ENCODE data around the gene TET1. TPM values are rescaled to one million over a fixed set of nuclear protein-coding genes. Genes with fewer than 3 reads are reported as not detected.
"Not testable (repeated sequence)": the region's sequence is repeated elsewhere in the genome, so short reads cannot be mapped to it uniquely, and the experiment has no call there.

TET1 gene
- total RNA-seq, 1 donor from 2014 or later: 15.1 TPM

DNA sequence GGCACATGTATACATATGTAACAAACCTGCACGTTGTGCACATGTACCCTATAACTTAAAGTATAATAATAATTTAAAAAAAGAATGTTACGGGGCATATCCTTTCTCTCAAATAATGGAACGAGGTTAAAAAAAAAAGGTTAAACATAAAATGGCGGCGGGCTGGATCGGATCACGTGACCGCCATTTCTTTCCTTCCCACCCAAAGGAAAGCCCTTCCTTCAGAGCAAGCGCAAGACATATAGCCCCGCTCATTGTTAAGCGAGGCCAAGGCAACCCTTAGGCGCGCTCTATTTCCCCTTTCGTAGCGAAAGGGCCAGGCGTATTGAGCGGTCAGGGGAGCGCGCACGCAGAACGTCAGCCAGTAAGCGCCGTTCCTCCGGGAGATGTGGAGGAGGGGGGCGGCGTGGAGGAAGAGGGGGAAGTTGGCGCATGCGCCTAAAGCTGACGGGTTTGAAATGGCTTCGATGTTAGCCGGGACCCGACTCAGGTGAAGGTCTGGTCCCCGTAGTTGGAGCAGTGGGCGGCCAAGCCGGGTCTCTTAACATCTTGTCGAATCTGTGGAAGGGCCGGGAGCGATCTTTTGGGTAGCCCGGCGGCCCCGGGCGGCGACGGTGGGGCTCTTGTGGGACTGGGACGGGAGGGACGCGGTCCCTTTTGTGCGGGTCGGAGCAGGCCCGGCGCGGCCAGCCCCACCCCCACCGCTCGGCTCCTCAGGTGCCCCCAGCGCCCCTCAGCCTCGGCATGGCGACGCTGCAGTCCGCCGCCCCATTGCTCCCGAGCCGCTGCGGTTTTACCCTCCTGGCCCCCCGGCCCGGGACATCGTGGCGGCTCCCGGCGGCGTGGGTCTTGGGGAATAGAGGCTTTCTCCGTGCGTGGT lies 160.9 kb downstream of the TET1 start, which contains the start of gene CCAR1:
CCAR1 (plus strand) TSS at position 447 of the 880 bp plus-strand sequence. CDS start 1,266 bp downstream, outside the sequence.
- Histone ChIP-seq H3K9me3 (ENCODE audit: control insufficient read depth in 3 of 3, low read length in 3 of 3) (no peaks in the 10 kb centered on the region), H3K4me3 (ENCODE audit: low read length in 3 of 3) (peak within 1 kb of the TSS; percentile 84 to 90 (median 89)), H3K27ac (ENCODE audit: low read depth, low read length) (peak within 1 kb of the TSS; percentile 98), H3K4me1 (ENCODE audit: control insufficient read depth in 3 of 3, insufficient read depth in 3 of 3, low read length in 3 of 3) (peaks cover 6 to 8% (median 8%) of the 10 kb centered on the region in 3 donors), H3K27me3 (ENCODE audit: control insufficient read depth in 3 of 3, insufficient read depth in 3 of 3, low read length in 3 of 3) (no peaks in the 10 kb centered on the region), H3K36me3 (ENCODE audit: control insufficient read depth in 3 of 3, insufficient read depth in 3 of 3, low read length in 3 of 3) (peaks cover 14 to 15% (median 14%) of the 10 kb centered on the region in 3 donors), H3K9ac (ENCODE audit: low read depth in 1 of 3, low read length in 3 of 3) (peak within 1 kb of the TSS; percentile 92 to 98 (median 95))

DNA sequence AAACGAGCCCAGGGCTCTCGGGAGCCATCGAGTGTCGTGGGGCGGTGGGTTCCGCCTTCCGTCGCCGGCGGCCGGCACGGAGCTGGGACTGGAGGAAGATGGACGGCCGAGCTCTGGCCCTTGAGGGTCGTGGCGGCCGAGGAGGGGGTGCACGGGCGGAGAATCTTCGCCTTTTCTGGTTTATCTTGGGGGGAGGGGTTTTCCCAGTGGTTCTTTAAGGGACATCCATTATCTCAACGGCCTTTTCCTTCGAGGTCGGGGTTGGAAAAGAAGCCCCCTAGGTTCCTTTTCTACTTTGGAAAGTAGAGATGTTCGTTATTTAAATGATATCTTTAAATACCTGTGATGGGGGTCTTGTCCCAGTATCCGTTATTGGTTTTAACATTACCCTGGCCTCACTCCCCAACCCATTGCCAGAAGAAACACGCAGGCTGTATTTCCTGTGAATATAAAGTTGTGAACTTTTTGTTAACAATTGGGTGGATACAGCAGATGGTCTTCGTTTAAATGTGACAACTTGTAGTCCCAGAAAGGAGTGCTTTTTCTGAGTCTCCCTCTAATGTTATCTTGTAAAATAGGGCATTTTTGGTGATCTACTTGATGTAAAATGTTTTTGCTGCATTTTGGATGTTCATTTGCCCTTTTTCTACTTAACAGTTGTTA lies 161.7 kb downstream of the TET1 start:
- Histone ChIP-seq H3K27me3 (ENCODE audit: control insufficient read depth in 3 of 3, insufficient read depth in 3 of 3, low read length in 3 of 3) (no peaks in the 10 kb centered on the region), H3K4me3 (ENCODE audit: low read length in 3 of 3) (peak overlapping the region; percentile 84 to 90 (median 89)), H3K36me3 (ENCODE audit: control insufficient read depth in 3 of 3, insufficient read depth in 3 of 3, low read length in 3 of 3) (peaks cover 14 to 18% (median 15%) of the 10 kb centered on the region in 3 donors), H3K9ac (ENCODE audit: low read depth in 1 of 3, low read length in 3 of 3) (peak overlapping the region; percentile 92 to 98 (median 95)), H3K9me3 (ENCODE audit: control insufficient read depth in 3 of 3, low read length in 3 of 3) (no peaks in the 10 kb centered on the region), H3K4me1 (ENCODE audit: control insufficient read depth in 3 of 3, insufficient read depth in 3 of 3, low read length in 3 of 3) (peaks cover 6 to 8% (median 8%) of the 10 kb centered on the region in 3 donors), H3K27ac (ENCODE audit: low read depth, low read length) (peak overlapping the region; percentile 98)

DNA sequence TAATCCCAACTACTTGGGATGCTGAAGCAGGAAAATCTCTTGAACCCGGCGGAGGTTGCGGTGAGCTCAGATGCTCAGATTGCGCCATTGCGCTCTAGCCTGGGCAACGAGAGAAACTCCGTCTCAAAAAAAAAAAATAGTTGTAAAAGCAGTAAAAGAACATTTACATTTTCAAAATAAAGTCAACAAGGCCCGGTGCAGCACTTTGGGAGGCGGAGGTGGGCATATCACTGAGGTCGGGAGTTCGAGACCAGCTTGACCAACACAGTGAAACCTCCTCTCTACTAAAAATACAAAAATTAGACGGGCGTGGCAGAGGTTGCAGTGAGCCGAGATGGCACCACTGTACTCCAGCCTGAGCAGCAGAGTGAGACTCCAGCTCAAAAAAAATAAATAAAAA lies 164.9 kb downstream of the TET1 start:
- Histone ChIP-seq H3K27me3 (ENCODE audit: control insufficient read depth in 3 of 3, insufficient read depth in 3 of 3, low read length in 3 of 3) (no peaks in the 10 kb centered on the region), H3K36me3 (ENCODE audit: control insufficient read depth in 3 of 3, insufficient read depth in 3 of 3, low read length in 3 of 3) (peaks cover 16 to 28% (median 23%) of the 10 kb centered on the region in 3 donors), H3K4me1 (ENCODE audit: control insufficient read depth in 3 of 3, insufficient read depth in 3 of 3, low read length in 3 of 3) (peaks cover 6 to 8% (median 8%) of the 10 kb centered on the region in 3 donors), H3K9ac (ENCODE audit: low read depth in 1 of 3, low read length in 3 of 3) (no peak overlapping the region), H3K27ac (ENCODE audit: low read depth, low read length) (no peak overlapping the region), H3K9me3 (ENCODE audit: control insufficient read depth in 3 of 3, low read length in 3 of 3) (no peaks in the 10 kb centered on the region), H3K4me3 (ENCODE audit: low read length in 3 of 3) (no peak overlapping the region)

DNA sequence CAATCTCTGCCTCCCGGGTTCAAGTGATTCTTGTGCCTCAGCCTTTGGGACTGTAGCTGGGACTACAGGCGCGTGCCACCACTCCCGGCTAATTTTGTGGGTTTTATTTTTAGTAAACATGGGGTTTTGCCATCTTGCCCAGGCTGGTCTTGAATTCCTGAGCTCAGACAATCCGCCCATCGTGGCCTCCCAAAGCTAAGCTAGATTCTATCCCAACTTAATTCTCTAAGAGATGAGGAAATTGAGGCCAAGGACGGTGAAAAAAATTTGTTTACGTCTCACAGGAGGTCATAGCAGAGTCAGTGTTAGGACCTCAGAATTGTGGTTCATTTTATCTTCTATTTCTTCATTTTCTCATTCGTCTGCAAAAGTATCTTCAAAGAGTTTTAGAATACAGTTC lies 167.0 kb downstream of the TET1 start:
- H3K4me3 ChIP-seq (ENCODE audit: low read length in 3 of 3): no peak overlapping the region
- H3K27me3 ChIP-seq (ENCODE audit: control insufficient read depth in 3 of 3, insufficient read depth in 3 of 3, low read length in 3 of 3): no peaks in the 10 kb centered on the region
- no peaks in the 10 kb centered on the region for H3K9me3 ChIP-seq (ENCODE audit: control insufficient read depth in 3 of 3, low read length in 3 of 3)
- no peak overlapping the region for H3K9ac ChIP-seq (ENCODE audit: low read depth in 1 of 3, low read length in 3 of 3)
- no peak overlapping the region for H3K27ac ChIP-seq (ENCODE audit: low read depth, low read length)
- H3K4me1 ChIP-seq (ENCODE audit: control insufficient read depth in 3 of 3, insufficient read depth in 3 of 3, low read length in 3 of 3): peaks cover 5 to 6% (median 6%) of the 10 kb centered on the region in 3 donors
- peaks cover 26 to 41% (median 36%) of the 10 kb centered on the region in 3 donors for H3K36me3 ChIP-seq (ENCODE audit: control insufficient read depth in 3 of 3, insufficient read depth in 3 of 3, low read length in 3 of 3)

DNA sequence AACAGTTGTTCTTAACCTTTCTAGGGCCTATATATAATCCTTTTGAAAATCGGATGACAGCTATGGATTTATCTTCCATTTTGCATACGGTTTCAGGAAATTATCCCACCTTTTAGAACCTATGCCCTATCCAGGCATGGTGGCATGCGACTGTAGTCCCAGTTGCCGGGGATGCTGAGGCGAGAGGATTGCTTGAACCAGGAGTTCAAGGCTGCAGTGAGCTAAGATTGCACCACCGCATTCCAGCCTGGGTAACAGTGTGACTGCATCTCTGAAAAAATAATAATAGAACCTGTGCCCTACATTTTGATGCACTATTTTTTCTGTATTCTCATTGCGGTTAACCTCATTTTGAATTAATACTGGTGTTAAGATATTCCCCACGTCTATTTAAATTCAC lies 172.5 kb downstream of the TET1 start:
- no peak overlapping the region for H3K4me3 ChIP-seq (ENCODE audit: low read length in 3 of 3)
- H3K4me1 ChIP-seq (ENCODE audit: control insufficient read depth in 3 of 3, insufficient read depth in 3 of 3, low read length in 3 of 3): no peaks in the 10 kb centered on the region
- no peaks in the 10 kb centered on the region for H3K27me3 ChIP-seq (ENCODE audit: control insufficient read depth in 3 of 3, insufficient read depth in 3 of 3, low read length in 3 of 3)
- H3K27ac ChIP-seq (ENCODE audit: low read depth, low read length): no peak overlapping the region
- no peaks in the 10 kb centered on the region for H3K9me3 ChIP-seq (ENCODE audit: control insufficient read depth in 3 of 3, low read length in 3 of 3)
- peaks cover 33 to 56% (median 44%) of the 10 kb centered on the region in 3 donors for H3K36me3 ChIP-seq (ENCODE audit: control insufficient read depth in 3 of 3, insufficient read depth in 3 of 3, low read length in 3 of 3)
- H3K9ac ChIP-seq (ENCODE audit: low read depth in 1 of 3, low read length in 3 of 3): no peak overlapping the region

DNA sequence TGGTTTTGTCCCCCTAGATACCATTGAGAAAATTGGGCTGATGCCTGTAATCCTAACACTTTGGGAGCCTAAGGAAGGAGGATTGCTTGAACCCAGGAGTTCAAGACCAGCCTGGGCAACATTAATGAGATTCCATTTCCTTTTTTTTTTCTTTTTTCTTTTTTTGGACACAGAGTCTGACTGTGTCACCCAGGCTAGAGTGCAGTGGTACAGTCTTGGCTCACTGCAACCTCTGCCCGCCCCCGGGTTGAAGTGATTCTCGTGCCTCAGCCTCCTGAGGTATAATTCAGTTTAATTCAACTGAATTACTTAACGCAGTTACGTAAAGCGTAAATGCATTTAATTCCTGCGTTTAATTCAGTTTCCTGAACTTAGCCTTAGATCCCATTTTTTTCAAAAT lies 174.2 kb downstream of the TET1 start:
- no peaks in the 10 kb centered on the region for H3K27me3 ChIP-seq (ENCODE audit: control insufficient read depth in 3 of 3, insufficient read depth in 3 of 3, low read length in 3 of 3)
- no peak overlapping the region for H3K4me3 ChIP-seq (ENCODE audit: low read length in 3 of 3)
- H3K9me3 ChIP-seq (ENCODE audit: control insufficient read depth in 3 of 3, low read length in 3 of 3): no peaks in the 10 kb centered on the region
- H3K27ac ChIP-seq (ENCODE audit: low read depth, low read length): no peak overlapping the region
- H3K36me3 ChIP-seq (ENCODE audit: control insufficient read depth in 3 of 3, insufficient read depth in 3 of 3, low read length in 3 of 3): peaks cover 39 to 52% (median 50%) of the 10 kb centered on the region in 3 donors
- no peaks in the 10 kb centered on the region for H3K4me1 ChIP-seq (ENCODE audit: control insufficient read depth in 3 of 3, insufficient read depth in 3 of 3, low read length in 3 of 3)
- no peak overlapping the region for H3K9ac ChIP-seq (ENCODE audit: low read depth in 1 of 3, low read length in 3 of 3)

DNA sequence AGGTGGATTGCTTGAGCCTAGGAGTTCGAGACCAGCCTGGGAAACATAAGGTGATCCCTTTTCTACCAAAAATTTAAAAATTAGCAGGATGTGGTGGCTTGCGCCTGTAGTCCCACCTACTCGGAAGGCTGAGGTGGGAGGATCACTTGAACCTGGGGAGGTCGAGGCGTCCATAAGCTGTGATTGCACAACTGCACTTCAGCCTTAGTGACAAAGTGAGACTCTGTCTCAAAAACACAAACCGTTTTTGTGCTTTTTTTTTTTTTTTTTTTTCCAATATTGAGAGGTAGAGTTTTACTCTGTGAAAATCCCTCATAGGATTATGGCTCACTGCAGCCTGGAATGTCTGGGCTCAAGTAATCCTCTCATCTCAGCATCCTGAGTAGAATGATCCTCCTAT lies 175.0 kb downstream of the TET1 start:
- no peaks in the 10 kb centered on the region for H3K4me1 ChIP-seq (ENCODE audit: control insufficient read depth in 3 of 3, insufficient read depth in 3 of 3, low read length in 3 of 3)
- no peaks in the 10 kb centered on the region for H3K27me3 ChIP-seq (ENCODE audit: control insufficient read depth in 3 of 3, insufficient read depth in 3 of 3, low read length in 3 of 3)
- no peaks in the 10 kb centered on the region for H3K9me3 ChIP-seq (ENCODE audit: control insufficient read depth in 3 of 3, low read length in 3 of 3)
- H3K36me3 ChIP-seq (ENCODE audit: control insufficient read depth in 3 of 3, insufficient read depth in 3 of 3, low read length in 3 of 3): peaks cover 39 to 57% (median 55%) of the 10 kb centered on the region in 3 donors
- H3K4me3 ChIP-seq (ENCODE audit: low read length in 3 of 3): no peak overlapping the region
- H3K9ac ChIP-seq (ENCODE audit: low read depth in 1 of 3, low read length in 3 of 3): no peak overlapping the region
- H3K27ac ChIP-seq (ENCODE audit: low read depth, low read length): no peak overlapping the region

DNA sequence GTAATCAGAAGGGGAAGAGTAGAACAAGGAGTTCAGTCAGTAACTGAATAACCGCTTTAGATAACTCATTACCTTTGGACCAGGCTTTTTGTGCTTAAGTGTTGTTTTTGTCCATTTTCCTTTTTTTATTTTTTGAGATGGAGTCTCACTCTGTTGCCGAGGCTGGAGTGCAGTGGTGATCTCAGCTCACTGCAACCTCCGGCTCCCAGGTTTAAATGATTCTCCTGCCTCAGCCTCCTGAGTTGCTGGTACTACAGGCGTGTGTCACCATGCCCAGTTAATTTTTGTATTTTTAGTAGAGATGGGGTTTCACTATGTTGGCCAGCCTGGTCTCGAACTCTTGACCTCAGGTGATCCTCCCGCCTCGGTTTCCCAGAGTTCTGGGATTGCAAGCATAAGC lies 175.6 kb downstream of the TET1 start:
- H3K27ac ChIP-seq (ENCODE audit: low read depth, low read length); H3K27me3 ChIP-seq (ENCODE audit: control insufficient read depth in 3 of 3, insufficient read depth in 3 of 3, low read length in 3 of 3); H3K9me3 ChIP-seq (ENCODE audit: control insufficient read depth in 3 of 3, low read length in 3 of 3); H3K4me3 ChIP-seq (ENCODE audit: low read length in 3 of 3); H3K4me1 ChIP-seq (ENCODE audit: control insufficient read depth in 3 of 3, insufficient read depth in 3 of 3, low read length in 3 of 3); H3K9ac ChIP-seq (ENCODE audit: low read depth in 1 of 3, low read length in 3 of 3): not testable (repeated sequence)
- H3K36me3 ChIP-seq (ENCODE audit: control insufficient read depth in 3 of 3, insufficient read depth in 3 of 3, low read length in 3 of 3): peaks cover 38 to 55% (median 52%) of the 10 kb centered on the region in 3 donors

DNA sequence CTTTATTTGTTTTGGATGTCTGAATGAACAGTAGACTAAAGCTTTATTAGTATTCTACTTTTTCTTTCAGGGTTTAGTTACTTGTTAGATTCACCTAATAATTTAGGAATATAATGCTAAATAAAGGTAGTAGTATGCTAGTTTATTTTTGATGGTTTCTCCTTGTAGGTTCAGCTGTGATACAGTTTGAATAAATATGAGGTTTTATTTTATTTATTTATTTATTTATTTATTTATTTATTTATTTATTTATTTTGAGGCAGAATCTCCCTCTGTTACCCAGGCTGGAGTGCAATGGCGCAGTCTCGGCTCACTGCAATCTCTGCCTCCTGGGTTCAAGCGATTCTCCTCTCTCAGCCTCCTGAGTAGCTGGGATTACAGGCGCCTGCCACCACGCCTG lies 180.5 kb downstream of the TET1 start:
- not testable (repeated sequence) for H3K4me3 ChIP-seq (ENCODE audit: low read length in 3 of 3); H3K27ac ChIP-seq (ENCODE audit: low read depth, low read length); H3K4me1 ChIP-seq (ENCODE audit: control insufficient read depth in 3 of 3, insufficient read depth in 3 of 3, low read length in 3 of 3); H3K27me3 ChIP-seq (ENCODE audit: control insufficient read depth in 3 of 3, insufficient read depth in 3 of 3, low read length in 3 of 3); H3K9me3 ChIP-seq (ENCODE audit: control insufficient read depth in 3 of 3, low read length in 3 of 3); H3K9ac ChIP-seq (ENCODE audit: low read depth in 1 of 3, low read length in 3 of 3)
- peaks cover 31 to 53% (median 47%) of the 10 kb centered on the region in 3 donors for H3K36me3 ChIP-seq (ENCODE audit: control insufficient read depth in 3 of 3, insufficient read depth in 3 of 3, low read length in 3 of 3)

DNA sequence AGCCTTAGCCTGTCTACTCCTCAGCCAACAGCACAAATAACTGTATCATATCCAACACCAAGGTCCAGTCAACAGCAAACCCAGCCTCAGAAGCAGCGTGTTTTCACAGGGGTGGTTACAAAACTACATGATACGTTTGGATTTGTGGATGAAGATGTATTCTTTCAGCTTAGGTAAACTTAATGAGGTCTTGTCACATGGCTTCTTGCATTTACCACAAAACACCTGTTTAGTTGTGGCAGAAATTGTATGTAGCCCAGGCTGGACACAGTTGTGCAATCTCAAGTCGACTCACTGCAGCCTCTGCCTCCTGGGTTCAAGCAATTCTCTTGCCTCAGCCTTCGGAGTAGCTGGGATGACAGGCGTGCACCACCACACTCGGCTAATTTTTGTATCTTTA lies 182.3 kb downstream of the TET1 start:
- Histone ChIP-seq H3K9ac (ENCODE audit: low read depth in 1 of 3, low read length in 3 of 3) (no peak overlapping the region), H3K4me1 (ENCODE audit: control insufficient read depth in 3 of 3, insufficient read depth in 3 of 3, low read length in 3 of 3) (no peaks in the 10 kb centered on the region), H3K36me3 (ENCODE audit: control insufficient read depth in 3 of 3, insufficient read depth in 3 of 3, low read length in 3 of 3) (peaks cover 26 to 46% (median 44%) of the 10 kb centered on the region in 3 donors), H3K9me3 (ENCODE audit: control insufficient read depth in 3 of 3, low read length in 3 of 3) (no peaks in the 10 kb centered on the region), H3K27ac (ENCODE audit: low read depth, low read length) (no peak overlapping the region), H3K27me3 (ENCODE audit: control insufficient read depth in 3 of 3, insufficient read depth in 3 of 3, low read length in 3 of 3) (no peaks in the 10 kb centered on the region), H3K4me3 (ENCODE audit: low read length in 3 of 3) (no peak overlapping the region)

Data from skeletal muscle tissue (tissue), 4 donors.